Right lobe of liver (tissue), 4 donors: ENCODE data around the gene DLG2.

Source experiments
- CTCF ChIP-seq, 4 donors: fragments of 200-600 bp in 3 of 4; fragments of 450-650 bp in 1 of 4; IDR thresholded peaks; one replicate each; pipeline versions ENCODE4 v1.5.1 to v1.8.0; 2016 to 2022; ENCODE audit warnings: antibody characterized with exemption in 4 of 4, mild to moderate bottlenecking in 2 of 4
- POLR2A ChIP-seq: fragments of 450-650 bp; IDR thresholded peaks from one replicate; pipeline ENCODE4 v1.6.1; 2017; ENCODE audit warnings: antibody characterized with exemption, mild to moderate bottlenecking
- donor health status: DM: no; HTN: no; CAD: no.
- donor health status: DM: no; HTN: no; CAD: no.
- donor health status: DM: no; HTN: yes; CAD: no.

DNA sequence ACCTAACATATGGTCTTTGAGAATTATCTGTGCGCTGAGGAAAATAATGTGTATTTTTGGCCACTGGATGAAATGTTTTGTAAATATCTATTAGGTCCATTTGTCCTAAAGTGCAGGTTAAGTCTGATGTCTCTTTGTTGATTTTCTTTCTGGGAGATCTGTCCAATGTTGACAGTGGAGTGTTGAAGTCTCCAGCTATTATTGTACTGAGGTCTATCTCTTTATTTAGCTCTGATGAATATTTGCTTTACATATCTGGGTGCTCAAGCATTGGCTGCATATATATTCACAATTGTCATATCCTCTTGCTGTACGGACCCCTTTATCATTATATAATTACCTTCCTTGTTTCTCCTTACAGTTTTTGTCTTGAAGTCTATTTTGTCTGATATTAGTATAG lies 833.8 kb downstream of the DLG2 start:
- no peak for TF ChIP-seq CTCF (IDR thresholded peaks at IDR 0.05)
- TF ChIP-seq POLR2A = no peak
